ENCODE results near the gene C1orf226.
"Not testable (repeated sequence)": the region's sequence is repeated elsewhere in the genome, so short reads cannot be mapped to it uniquely, and the experiment has no call there.

Gene C1orf226

DNA sequence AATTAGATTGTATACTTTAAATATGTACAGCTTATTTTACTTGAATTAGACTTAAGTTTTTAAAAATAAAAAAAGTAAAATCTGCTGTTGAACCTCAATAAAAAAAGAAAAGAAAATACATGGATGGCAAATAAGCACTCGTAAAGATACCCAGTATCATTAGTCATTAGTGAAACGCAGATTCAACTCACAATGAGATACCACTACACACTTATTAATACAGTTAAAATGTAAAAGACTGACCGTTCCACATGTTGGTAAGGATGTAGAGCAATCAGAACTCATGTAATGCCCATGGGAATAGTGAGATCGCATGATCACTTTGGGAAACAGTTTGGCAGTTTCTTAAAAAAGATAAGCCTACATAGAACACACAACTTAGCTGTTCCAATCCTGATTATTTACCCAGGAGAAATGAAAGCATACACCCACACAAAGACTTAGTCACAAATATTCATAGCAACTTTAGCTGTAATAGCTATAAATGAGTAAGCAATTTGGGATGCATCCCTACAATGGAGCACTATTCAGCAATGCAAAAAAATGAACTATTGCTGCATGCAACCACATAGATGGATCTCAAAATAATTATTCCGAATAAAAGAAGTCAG is 23.1 kb downstream of the C1orf226 start:
- FAIRE-seq = no peak
- no peak for DNase-seq (ENCODE audit: insufficient read length, low spot score)

DNA sequence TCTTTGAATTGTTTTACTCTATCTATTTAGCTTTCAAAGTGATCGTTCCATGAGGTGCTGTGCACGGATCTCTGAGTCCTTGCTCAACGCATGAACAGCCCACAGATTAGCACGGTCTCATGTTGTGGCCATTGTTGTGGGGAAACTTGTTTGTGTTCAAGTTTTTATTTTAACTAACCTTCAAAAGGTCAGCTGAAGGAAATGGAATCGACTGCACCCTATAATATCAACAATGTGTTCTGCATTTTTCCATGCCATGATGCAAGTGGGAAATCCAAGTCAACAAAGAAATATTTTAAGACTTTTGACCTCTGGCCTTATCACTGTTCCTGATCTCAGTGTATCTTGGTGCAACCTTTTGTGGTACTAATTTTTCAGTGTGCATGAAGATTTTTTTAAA is 24.3 kb downstream of the C1orf226 start:
- DNase-seq (ENCODE audit: insufficient read length, low spot score) = no peak
- no peak for FAIRE-seq

DNA sequence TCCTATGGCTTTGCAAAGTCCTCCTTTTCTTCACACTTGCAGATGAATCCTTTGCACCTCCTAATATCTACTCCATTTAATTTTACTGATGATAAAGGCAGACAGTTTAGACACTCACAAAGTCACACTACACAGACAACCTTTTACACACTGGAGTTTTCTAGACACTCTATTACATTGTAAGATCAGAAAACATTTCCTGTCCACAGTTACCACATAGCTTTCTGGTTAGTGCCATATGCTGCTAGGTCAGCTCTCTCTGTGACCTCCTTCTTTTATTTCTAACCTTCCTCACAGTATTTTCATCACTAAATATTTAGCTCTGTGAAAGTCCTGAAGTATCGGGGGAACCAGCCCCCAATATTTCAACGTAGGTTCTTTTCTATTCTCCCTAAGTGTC is 25.3 kb downstream of the C1orf226 start:
- no peak for FAIRE-seq
- no peak for DNase-seq (ENCODE audit: insufficient read length, low spot score)

GRCh38 chr1:162407539-162407938 is 26.0 kb downstream of the C1orf226 start:
- FAIRE-seq (no peak), DNase-seq (ENCODE audit: insufficient read length, low spot score) (no peak)

GRCh38 chr1:162412002-162412401 is 30.5 kb downstream of the C1orf226 start, which contains the start of gene SH2D1B:
Gene SH2D1B, minus strand, starts transcription at chr1:162412136. Its CDS starts 120 bp downstream, at chr1:162412016.
- FAIRE-seq (no peak), DNase-seq (ENCODE audit: insufficient read length, low spot score) (no peak)

- no peak for FAIRE-seq
Measured at GRCh38 chr1:162416215-162416614, 34.7 kb downstream of the C1orf226 start.

DNA sequence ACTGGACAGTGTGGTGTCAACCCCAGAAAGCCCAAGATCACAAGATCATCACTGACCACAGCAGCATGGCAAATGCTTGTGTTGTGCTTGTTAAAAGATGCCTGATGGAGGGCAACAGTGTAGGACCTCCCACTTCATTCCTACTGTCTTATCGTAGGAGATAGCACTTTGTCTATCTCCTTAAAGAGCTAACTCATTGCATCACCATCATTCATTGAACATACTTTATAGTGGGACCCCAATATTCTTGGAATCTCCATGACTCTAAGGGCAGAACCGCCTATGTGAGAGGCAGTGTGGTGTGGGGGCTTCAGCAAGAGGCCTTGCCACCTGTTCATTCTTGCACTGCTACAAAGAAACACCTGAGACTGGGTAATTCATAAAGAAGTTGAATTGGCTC is 35.4 kb downstream of the C1orf226 start:
- FAIRE-seq (no peak), DNase-seq (ENCODE audit: insufficient read length, low spot score) (no peak)

More at GRCh38 chr1:162416215-162416614, 34.7 kb downstream of the C1orf226 start:
- DNase-seq (ENCODE audit: insufficient read length, low spot score) = no peak

DNA sequence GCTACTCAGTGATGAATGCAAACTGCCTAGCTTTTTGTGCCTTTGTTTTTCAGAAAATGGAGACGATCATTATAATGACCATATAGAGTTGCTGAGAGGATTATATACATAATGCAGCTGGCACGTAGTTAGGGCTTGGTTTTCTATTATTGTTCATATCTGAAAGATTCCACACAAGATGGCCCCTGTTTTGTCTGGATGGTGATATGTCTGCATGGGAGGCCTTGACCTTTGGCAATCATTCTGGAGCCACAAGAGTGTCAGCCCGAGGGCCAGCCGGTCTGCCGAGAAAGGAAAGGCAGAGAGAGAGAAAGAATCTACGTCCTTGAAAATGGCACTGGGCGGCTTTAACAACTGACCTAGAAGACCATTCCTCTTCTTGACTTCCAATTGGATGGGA is 36.1 kb downstream of the C1orf226 start:
- no peak for FAIRE-seq
- no peak for DNase-seq (ENCODE audit: insufficient read length, low spot score)

- FAIRE-seq = not testable (repeated sequence)
Measured at GRCh38 chr1:162418584-162418983, 37.1 kb downstream of the C1orf226 start.

GRCh38 chr1:162419450-162419931 is 38.0 kb downstream of the C1orf226 start:
- not testable (repeated sequence) for DNase-seq (ENCODE audit: insufficient read length, low spot score); FAIRE-seq

More at GRCh38 chr1:162418584-162418983, 37.1 kb downstream of the C1orf226 start:
- not testable (repeated sequence) for DNase-seq (ENCODE audit: insufficient read length, low spot score)

GRCh38 chr1:162420120-162420519 is 38.6 kb downstream of the C1orf226 start:
- DNase-seq (ENCODE audit: insufficient read length, low spot score) = no peak
- no peak for FAIRE-seq

DNA sequence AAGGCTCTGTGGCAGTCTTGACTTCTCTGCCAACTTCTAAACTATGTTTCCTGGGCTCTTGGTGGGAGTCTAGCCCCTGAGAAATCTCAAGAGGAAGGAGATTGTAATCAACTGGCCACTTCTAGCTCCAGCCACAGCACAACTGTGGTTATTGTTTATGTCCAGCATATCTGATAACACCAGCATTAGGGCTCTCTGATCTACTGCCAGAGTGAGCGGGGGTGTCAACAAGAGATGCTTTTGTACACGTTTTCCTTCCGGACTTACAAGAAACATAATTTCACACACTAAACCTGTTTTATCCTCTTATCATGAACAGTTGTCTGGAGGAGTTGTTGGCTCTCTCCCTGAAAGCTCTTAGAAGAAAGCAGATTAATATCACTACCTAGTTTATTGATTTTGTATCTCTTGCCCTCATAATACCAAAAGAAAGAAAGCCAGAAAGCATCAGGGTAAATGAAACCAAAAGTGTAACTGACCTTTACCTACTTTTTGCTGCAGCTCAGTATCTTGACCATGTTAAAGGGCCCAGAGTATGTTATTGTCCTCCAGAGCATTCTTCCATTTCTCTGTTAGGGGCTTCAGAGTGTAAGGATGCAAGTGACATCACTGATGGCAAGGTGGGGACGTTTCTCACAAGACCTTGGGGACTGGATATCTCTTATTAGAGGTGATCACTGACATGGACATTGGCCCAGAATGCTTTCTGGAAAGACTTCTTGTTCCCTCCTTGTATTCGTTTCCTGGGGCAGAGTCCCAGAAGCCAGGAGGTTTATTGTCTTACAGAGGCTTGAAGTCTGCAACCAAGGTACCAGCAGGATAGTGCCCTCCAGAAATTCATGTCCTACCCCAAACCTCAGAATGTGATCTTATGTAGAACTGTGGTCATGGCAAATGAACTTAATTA is 40.0 kb downstream of the C1orf226 start:
- no peak for DNase-seq (ENCODE audit: insufficient read length, low spot score)
- no peak for FAIRE-seq

- DNase-seq (ENCODE audit: insufficient read length, low spot score) (no peak), FAIRE-seq (no peak)
Measured at GRCh38 chr1:162422662-162423375, 41.3 kb downstream of the C1orf226 start.

DNA sequence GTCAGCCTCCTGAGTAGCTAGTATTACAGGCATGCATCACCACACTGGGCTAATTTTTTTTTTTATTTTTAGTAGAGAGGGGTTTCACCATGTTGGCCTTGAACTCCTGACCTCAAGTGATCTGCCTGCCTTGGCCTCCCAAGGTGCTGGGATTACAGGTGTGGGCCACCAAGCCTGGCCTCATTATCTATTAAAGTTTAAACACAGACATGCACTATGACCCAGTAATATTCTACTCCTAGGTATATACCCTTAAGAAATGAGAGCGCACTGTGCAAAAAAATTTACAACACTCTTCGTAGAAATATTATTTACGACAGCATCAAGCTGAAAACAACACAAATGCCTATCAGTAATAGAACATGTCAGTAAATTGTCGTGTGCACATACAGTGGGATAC is 49.1 kb downstream of the C1orf226 start:
- no peak for DNase-seq (ENCODE audit: insufficient read length, low spot score)
- no peak for FAIRE-seq

DNA sequence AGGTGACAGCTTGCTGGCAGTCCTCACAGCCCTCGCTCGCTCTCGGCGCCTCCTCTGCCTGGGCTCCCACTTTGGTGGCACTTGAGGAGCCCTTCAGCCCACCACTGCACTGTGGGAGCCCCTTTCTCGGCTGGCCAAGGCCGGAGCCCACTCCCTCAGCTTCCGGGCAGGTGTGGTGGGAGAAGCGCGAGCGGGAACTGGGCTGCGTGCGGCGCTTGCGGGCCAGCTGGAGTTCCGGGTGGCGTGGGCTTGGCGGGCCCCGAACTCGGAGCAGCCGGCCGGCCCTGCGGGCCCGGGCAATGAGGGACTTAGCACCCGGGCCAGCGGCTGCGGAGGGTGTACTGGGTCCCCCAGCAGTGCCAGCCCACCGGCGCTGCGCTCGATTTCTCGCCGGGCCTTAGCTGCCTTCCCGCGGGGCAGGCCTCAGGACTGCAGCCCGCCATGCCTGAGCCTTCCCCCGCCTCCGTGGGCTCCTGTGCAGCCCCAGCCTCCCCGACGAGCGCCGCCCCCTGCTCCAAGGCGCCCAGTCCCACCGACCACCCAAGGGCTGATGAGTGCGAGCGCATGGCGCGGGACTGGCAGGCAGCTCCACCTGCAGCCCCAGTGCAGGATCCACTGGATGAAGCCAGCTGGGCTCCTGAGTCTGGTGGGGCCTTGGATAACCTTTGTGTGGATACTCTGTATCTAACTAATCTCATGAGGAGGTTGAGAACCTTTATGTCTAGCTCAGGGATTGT is 51.6 kb downstream of the C1orf226 start:
- not testable (repeated sequence) for DNase-seq (ENCODE audit: insufficient read length, low spot score); FAIRE-seq
